HUES48 (cell line): ENCODE data around the gene TRIM54.
"Not testable (repeated sequence)": the region's sequence is repeated elsewhere in the genome, so short reads cannot be mapped to it uniquely, and the experiment has no call there.

ENCODE experiments used
- H3K27ac ChIP-seq: one replicate; pipeline ENCODE4 v1.7.0; 2013; ENCODE audit warnings: low read depth, low read length, inconsistent platforms
- H3K27me3 ChIP-seq: 2 replicates; pipeline ENCODE4 v1.6.1; 2013; ENCODE audit warnings: mild to moderate bottlenecking, low read length; ENCODE audit not compliant: control insufficient read depth, insufficient read depth
- H3K36me3 ChIP-seq: 2 replicates; pipeline ENCODE4 v1.6.1; 2013; ENCODE audit warnings: low read length; ENCODE audit not compliant: control insufficient read depth, insufficient read depth
- H3K4me1 ChIP-seq: 2 replicates; pipeline ENCODE4 v1.6.1; 2013; ENCODE audit warnings: mild to moderate bottlenecking, low read length; ENCODE audit not compliant: control insufficient read depth, insufficient read depth
- H3K4me3 ChIP-seq: 2 replicates; pipeline ENCODE4 v1.5.1; 2013; ENCODE audit warnings: mild to moderate bottlenecking, low read depth, low read length
- H3K9ac ChIP-seq: 2 replicates; pipeline ENCODE4 v1.6.1; 2013; ENCODE audit warnings: mild to moderate bottlenecking, low read depth, low read length, moderate library complexity
- H3K9me3 ChIP-seq: 2 replicates; pipeline ENCODE4 v1.6.1; 2013; ENCODE audit warnings: low read length; ENCODE audit not compliant: control insufficient read depth, insufficient read depth

TRIM54 gene

DNA sequence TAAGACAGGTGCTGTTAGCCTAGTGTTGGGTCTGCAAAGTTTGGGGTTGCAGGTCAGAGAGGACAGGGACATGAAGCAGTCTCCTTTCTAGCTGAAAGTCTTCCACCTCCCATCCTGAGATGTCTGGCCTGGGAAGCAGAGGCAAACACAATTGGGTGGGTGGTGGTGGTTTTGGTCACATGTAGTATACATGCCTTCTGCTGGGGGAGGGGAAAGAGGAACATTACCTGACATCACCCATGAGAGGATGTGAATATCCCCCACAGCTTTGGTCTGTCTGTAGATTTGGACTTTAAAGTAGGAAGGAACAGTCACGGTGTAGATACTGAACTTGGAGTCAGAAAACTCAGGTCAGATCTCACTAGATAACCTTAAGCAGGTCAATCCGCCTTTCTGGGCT is 11.6 kb upstream of the TRIM54 start:
- Histone ChIP-seq H3K27ac (no peak overlapping the region), H3K4me1 (no peaks in the 10 kb centered on the region), H3K27me3 (peaks cover 14% of the 10 kb centered on the region), H3K9ac (no peak overlapping the region), H3K36me3 (no peaks in the 10 kb centered on the region), H3K4me3 (no peak overlapping the region), H3K9me3 (no peaks in the 10 kb centered on the region)

DNA sequence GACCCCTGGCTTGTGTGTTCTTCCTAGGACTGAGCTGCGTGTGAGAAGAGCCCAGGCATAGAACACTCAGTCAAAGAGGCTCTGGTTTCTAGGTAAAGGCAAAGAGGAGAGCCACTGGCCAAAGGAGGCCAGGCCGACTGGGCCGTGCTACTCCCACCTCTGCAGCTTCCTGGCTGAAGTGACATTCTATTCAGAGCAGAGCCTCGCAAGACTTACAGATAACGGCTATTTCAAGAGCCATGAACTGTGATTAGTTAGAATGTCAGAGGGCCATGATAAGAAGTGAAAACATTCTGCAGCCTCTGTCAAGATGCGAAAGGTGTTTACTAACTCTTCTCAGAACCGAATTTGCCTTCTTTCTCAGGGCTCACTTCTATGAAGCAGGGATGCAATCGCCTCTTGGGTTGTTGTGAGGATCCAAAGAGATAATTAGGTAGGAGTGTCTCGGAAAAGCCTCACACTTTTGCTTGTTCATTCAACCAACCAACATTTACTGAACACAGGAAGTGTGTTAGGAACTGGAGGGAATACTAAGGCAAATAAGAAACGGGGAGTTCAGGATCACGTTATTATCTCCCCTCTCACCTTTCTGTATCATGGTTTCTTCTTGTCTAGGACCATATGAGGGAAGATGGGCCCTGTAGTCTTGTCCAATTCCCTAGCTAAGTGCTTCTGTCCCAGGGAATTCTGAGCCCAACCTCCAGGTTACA is 10.4 kb upstream of the TRIM54 start:
- no peak overlapping the region for H3K4me3 ChIP-seq
- no peak overlapping the region for H3K9ac ChIP-seq
- H3K27me3 ChIP-seq: peaks cover 4% of the 10 kb centered on the region
- H3K4me1 ChIP-seq: no peaks in the 10 kb centered on the region
- no peak overlapping the region for H3K27ac ChIP-seq
- H3K36me3 ChIP-seq: no peaks in the 10 kb centered on the region
- H3K9me3 ChIP-seq: no peaks in the 10 kb centered on the region

DNA sequence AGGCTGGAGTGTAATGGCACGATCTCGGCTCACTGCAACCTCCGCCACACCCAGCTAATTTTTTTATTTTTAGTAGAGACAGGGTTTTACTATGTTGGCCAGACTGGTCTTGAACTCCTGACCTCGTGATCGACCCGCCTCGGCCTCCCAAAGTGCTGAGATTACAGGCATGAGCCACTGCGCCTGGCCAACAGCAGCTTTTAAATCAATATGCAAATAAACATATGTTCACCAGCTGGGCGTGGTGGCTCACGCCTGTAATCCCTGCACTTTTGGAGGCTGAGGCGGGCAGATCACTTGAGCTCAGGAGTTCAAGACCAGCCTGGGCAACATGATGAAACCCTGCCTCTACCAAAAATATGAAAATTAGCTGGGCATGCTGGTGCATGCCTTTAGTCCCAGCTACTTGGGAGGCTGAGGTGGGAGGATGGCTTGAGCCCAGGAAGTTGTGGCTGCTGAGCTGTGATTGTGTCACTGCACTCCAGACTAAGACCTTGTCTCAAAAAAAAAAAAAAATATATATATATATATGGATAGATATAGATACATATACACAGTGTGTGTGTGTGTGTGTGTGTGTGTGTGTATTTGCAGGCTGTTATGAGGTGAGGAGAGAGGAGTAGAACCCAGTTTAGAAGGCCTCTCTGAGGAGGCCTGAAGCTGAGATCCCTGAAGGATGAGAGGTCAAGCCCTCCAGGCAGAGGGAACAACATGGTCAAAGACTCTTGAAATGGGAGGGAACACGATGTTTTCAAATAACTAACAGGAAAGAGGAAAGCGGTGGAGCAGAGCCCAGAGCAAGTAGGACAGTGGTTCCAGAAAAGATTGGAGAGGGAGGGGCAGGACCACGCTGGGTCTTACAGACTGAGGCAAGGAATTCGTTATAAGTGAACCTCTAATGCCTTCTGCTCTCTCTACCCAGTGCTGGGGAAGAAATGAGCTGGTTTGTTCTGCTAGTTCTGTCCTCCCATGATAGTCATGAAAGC is 9.4 kb upstream of the TRIM54 start:
- not testable (repeated sequence) for H3K27ac ChIP-seq, H3K4me1 ChIP-seq, H3K36me3 ChIP-seq, H3K9me3 ChIP-seq, H3K4me3 ChIP-seq, H3K9ac ChIP-seq, H3K27me3 ChIP-seq

DNA sequence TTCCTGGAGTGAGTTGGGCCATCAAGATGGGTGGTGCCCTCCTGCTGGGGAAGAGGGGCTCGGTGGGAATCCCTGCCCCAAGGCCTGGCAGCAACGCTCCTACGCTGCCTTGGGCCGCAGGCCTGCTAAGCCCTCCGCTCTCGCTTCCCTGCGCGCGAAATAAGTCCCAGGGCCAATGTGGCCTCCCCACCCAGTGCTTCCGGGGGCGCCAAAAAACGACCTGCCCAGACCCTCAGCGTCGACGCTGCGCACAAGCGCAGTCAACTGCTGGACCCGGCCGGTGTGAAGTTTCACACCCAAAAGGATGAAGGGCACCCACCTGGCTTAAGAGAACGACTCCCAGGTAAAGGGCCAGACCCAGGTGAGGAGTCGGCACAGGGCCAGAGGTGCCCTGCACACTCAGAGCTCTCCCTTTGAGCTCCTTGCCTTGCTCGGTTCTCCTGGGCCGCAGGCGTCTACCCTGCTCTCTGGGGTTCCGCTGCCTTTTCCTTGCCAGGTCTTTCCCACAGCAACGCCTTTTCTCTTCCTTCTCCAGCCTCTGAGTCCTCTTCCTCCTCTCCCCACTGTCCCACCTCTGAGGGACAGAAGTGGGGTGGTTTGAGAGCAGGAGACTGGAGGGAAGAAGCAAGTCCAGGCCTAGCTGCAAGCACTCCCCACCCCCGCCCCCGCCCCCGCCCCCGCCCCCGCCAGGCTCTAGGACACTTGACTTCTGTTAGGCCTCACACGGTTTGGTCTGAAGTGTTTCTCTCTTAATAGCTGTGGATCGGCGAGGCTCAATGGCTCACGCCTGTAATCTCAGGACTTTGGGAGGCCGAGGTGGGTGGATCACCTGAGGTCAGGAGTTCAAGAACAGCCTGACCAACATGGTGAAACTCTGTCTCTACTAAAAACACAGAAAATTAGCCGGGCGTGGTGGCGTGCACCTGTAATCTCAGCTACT is 6.7 kb upstream of the TRIM54 start, which contains the start of gene DNAJC5G:
DNAJC5G (plus strand) TSS at position 223 of the 940 bp plus-strand sequence. CDS start 1,296 bp downstream, outside the sequence.
- H3K36me3 ChIP-seq: no peaks in the 10 kb centered on the region
- no peaks in the 10 kb centered on the region for H3K9me3 ChIP-seq
- H3K4me1 ChIP-seq: peaks cover 2% of the 10 kb centered on the region; the same call in 1 of the 2 replicates
- no peak within 1 kb of the TSS for H3K27ac ChIP-seq
- H3K27me3 ChIP-seq: no peaks in the 10 kb centered on the region
- H3K4me3 ChIP-seq: no peak within 1 kb of the TSS
- H3K9ac ChIP-seq: no peak within 1 kb of the TSS

DNA sequence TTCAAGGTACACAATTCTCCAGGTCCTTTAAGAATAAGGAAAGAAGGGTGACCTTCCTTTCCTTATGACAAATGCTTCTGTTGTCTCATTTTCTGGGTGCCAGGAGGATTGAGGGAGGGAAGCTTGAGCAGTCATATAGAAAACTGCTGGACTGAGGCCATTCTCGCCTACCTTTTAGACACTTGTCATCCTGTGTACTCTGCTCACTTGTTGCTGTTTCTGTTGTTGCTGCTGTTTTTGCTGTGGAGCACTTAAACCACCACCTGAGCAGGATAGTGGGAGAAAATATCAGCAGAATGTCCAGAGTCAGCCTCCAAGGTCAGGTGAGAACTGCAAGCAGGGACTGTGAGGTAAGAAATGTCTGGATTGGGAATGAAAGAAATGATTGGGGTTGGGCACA is 4.2 kb upstream of the TRIM54 start:
- no peak overlapping the region for H3K27ac ChIP-seq
- peaks cover 20% of the 10 kb centered on the region for H3K4me1 ChIP-seq
- H3K36me3 ChIP-seq: no peaks in the 10 kb centered on the region
- no peak overlapping the region for H3K9ac ChIP-seq
- no peaks in the 10 kb centered on the region for H3K9me3 ChIP-seq
- peaks cover 9% of the 10 kb centered on the region; the same call in 1 of the 2 replicates for H3K27me3 ChIP-seq
- H3K4me3 ChIP-seq: no peak overlapping the region

DNA sequence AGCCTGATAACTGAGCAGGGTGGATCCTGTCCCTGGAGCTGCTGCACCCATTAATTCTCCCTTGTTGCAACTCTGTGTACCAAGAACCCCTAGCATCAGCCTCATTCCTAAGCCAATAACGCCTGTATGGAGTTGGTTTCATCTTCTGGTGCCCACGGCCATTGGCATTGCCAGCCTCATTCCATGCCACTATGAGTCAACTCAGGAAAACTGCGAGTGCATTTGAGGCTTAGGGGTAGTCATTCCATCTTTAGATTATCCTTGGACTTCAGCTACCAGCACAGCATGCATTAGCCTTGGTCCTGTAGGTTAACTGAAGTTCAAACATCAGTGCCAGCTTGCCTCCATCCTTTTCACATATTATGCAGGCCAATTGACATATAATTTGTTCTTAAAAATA is 1.4 kb upstream of the TRIM54 start:
- Histone ChIP-seq H3K4me3 (no peak overlapping the region), H3K27me3 (peaks cover 9% of the 10 kb centered on the region; the same call in 1 of the 2 replicates), H3K4me1 (peaks cover 26% of the 10 kb centered on the region), H3K27ac (no peak overlapping the region), H3K9me3 (no peaks in the 10 kb centered on the region), H3K9ac (no peak overlapping the region), H3K36me3 (no peaks in the 10 kb centered on the region)

DNA sequence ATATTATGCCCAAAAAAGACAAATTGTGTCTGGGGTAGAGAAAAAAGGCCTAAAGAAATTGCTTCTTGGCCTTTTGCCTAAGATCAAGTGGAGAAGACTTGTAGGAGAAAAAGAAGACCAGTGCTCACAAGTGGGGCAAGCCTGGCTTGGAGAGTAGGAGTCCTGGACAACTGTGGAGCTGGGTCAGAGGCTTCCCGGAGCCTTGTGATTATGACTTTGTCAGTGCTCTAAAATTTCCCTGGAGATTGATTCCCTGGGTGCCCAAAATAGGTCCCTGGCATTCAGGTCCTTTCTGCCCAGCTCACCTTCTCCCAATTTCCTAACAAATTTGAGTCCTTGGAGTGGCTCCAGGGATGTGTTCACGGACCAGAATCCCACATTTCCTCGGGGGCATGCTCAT is 787 bp upstream of the TRIM54 start:
- Histone ChIP-seq H3K9ac (no peak overlapping the region), H3K4me3 (no peak overlapping the region), H3K27ac (peak overlapping the region; percentile 16), H3K9me3 (no peaks in the 10 kb centered on the region), H3K4me1 (peaks cover 27% of the 10 kb centered on the region), H3K36me3 (no peaks in the 10 kb centered on the region), H3K27me3 (peaks cover 9% of the 10 kb centered on the region; the same call in 1 of the 2 replicates)

DNA sequence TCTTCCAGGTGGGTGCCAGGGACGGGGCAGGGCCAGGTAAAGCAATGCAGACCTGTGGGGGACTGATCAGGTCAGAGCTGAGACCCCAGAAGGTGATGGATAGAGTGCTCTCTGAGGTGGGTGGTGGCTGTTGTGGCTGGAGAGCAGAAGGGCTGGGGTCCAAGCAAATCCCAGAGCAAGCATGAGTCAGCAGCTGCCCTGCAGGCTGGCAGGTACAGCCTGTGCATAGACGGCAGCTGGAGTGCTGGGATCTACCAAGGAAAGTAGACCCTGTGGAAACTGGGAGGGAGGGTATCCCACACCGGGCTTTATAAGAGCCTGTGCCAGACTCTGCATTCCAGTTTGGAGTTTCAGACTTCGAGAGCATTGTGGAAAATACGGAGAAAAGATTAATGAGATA is 663 bp downstream of the TRIM54 start:
- no peaks in the 10 kb centered on the region for H3K9me3 ChIP-seq
- peaks cover 33% of the 10 kb centered on the region for H3K4me1 ChIP-seq

DNA sequence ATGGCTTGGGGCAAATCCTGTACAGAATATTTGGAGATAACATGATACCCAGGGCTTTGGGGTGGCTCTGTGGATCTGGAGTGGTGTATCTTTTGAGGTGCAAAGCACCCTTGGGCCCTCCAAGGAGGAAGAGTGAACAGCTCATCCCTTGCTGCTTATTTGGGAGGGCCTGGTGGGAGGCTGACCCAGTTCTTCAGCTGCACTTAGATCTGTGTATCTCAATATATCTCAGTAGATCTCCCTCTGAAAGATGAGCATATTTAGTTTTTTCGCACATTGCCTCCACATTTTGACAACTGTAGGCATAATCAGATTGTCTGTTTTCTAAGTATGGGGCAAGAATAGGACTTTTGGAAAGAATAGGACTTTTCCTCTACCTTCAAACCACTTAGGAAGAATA is 2.8 kb downstream of the TRIM54 start:
- peaks cover 9% of the 10 kb centered on the region; the same call in 1 of the 2 replicates for H3K27me3 ChIP-seq
- no peak overlapping the region for H3K9ac ChIP-seq
- no peaks in the 10 kb centered on the region for H3K36me3 ChIP-seq
- H3K4me3 ChIP-seq: no peak overlapping the region
- no peak overlapping the region for H3K27ac ChIP-seq
- no peaks in the 10 kb centered on the region for H3K9me3 ChIP-seq
- peaks cover 32% of the 10 kb centered on the region for H3K4me1 ChIP-seq

More for the DNA sequence above, 663 bp downstream of the TRIM54 start:
- H3K4me3 ChIP-seq: peak overlapping the region; percentile 49
- H3K9ac ChIP-seq: peak overlapping the region; percentile 22; the same call in 1 of the 2 replicates
- H3K27me3 ChIP-seq: peaks cover 9% of the 10 kb centered on the region; the same call in 1 of the 2 replicates
- peak overlapping the region; percentile 48 for H3K27ac ChIP-seq
- no peaks in the 10 kb centered on the region for H3K36me3 ChIP-seq

DNA sequence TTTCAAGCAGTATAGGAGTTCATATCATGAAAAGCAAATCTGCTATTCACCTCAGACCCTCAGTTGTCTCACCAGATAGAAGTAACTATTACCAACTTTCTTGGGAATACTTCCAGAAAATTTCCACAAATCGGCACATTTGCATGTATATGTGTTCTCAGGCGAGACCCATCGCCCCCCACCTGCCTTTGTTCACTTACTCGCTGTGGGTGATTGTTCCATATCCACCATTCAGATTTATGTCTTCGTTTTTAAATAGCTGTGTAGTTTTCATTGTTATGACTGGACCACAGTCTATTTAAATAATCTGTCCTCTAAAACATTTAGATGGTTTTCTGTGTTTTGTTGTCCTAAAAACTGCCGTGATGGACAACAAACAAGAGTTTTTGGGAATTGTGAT is 3.3 kb downstream of the TRIM54 start:
- Histone ChIP-seq H3K4me1 (peaks cover 31% of the 10 kb centered on the region), H3K27ac (no peak overlapping the region), H3K9ac (no peak overlapping the region), H3K36me3 (no peaks in the 10 kb centered on the region), H3K27me3 (peaks cover 9% of the 10 kb centered on the region; the same call in 1 of the 2 replicates), H3K9me3 (no peaks in the 10 kb centered on the region), H3K4me3 (no peak overlapping the region)
